ENCODE data around the gene RPS10. TPM values are rescaled to one million over a fixed set of nuclear protein-coding genes. Genes with fewer than 3 reads are reported as not detected.
"Not testable (repeated sequence)": the region's sequence is repeated elsewhere in the genome, so short reads cannot be mapped to it uniquely, and the experiment has no call there.

Gene RPS10
- total RNA-seq, 2 experiments from 2014 or later: 1,296 to 1,320 TPM

DNA sequence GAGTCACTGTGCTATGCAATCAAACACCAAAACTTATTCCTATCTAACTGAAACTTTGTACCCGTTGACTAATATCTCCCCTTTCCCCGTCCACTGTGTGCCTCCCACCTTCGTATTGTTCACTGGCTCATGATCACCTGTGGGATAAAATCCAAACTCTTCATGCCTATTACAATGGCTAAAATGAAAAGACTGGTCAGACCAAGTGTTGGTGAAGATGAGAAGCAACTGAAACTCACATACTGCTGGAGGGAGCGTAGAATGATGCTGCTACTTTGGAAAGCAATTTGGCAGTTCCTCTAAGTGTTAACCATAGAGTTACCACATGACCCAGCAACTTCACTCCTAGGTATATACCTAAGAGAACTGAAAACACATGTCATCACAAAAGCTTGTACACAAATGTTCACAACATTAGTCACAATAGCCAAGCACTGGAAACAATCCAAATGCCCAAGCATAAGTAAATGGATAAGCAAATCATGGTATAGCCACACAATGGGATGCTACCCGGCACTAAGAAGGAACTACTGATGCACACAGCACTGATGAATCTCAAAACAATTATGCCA lies 13.1 kb downstream of the RPS10 start:
- H3K4me1 Mint-ChIP-seq: peaks cover 5% of the 10 kb centered on the region
- no peak overlapping the region for H3K4me3 Mint-ChIP-seq
- ChIA-PET POLR2A (no interaction called here), CTCF (interaction anchor here (5.6 kb wide), 1 partner anchor 164 kb away, joined by 71 read pairs; the partner anchor contains the start of gene SMIM29)
- peaks cover 26% of the 10 kb centered on the region for H3K36me3 Mint-ChIP-seq (ENCODE audit: low read depth)
- no peaks in the 10 kb centered on the region for H3K27me3 Mint-ChIP-seq
- no peaks in the 10 kb centered on the region for H3K9me3 Mint-ChIP-seq
- H3K27ac Mint-ChIP-seq: no peak overlapping the region
- no peak for DNase-seq

DNA sequence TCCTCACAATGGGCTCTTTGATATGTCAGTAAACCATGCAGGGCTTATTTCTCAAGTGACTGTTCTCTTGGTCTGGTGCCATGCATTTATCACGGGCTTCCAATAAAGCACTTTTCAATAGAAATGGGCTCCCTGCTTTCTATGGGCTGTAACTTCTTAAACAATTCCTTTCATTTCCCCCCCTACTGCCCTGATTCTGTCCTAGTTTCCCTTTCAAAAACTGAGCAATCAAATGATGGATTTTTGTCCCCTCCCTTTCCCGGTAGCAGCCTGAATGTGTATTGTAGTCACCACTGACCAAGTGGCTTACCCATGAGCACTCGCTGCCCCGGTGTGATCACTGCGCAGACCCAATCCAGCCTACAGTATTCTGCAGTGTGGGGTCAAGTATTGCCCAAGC lies 13.9 kb downstream of the RPS10 start:
- Mint-ChIP-seq H3K36me3 (ENCODE audit: low read depth) (peaks cover 19% of the 10 kb centered on the region), H3K27me3 (no peaks in the 10 kb centered on the region), H3K4me1 (peaks cover 4% of the 10 kb centered on the region), H3K9me3 (no peaks in the 10 kb centered on the region), H3K4me3 (no peak overlapping the region), H3K27ac (no peak overlapping the region)
- no peak for DNase-seq
- POLR2A ChIA-PET: no interaction called here
- CTCF ChIA-PET: interaction anchor here (5.6 kb wide), 1 partner anchor 163 kb away, joined by 71 read pairs; the partner anchor contains the start of gene SMIM29

DNA sequence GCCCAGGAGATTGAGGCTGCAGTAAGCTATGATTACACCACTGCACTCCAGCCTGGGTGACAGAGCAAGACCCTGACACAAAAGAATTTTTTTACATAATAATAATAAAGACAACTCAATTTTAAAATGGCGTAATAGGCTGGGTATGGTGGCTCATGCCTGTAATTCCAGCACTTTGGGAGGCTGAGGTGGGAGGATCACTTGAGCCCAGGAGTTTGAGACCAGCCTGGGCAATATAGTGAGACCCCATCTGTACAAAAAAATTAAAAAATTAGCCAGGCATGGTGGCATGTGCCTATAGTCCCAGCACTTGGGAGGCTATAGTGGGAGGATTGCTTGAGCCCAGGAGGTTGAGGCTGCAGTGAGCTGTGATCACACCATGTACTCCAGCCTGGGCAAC lies 18.0 kb downstream of the RPS10 start:
- H3K9me3 Mint-ChIP-seq; H3K4me1 Mint-ChIP-seq; H3K36me3 Mint-ChIP-seq (ENCODE audit: low read depth); H3K27me3 Mint-ChIP-seq; H3K4me3 Mint-ChIP-seq; CTCF ChIA-PET; POLR2A ChIA-PET; H3K27ac Mint-ChIP-seq; DNase-seq: not testable (repeated sequence)

DNA sequence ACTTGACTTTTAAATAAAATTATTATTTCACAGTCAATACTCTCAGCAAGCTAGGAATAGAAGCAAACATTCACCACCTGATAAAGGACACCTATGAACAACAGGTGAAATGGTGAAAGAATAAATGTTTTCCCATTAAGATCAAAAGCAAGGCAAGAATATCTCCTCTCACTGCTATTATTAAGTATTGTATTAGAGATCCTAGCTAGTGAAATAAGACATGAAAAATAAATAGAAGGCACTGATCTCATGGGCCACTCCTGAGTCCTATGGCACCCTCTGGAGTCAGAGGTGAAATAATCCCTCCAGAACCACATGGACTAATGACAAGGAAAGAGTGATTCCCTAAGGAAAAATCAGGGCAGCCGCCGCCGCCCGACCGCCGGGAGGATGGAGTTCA lies 29.4 kb downstream of the RPS10 start:
- H3K36me3 Mint-ChIP-seq (ENCODE audit: low read depth): peaks cover 6% of the 10 kb centered on the region
- DNase-seq: no peak
- H3K9me3 Mint-ChIP-seq: peaks cover 3% of the 10 kb centered on the region
- no peaks in the 10 kb centered on the region for H3K27me3 Mint-ChIP-seq
- no peak overlapping the region for H3K4me3 Mint-ChIP-seq
- ChIA-PET POLR2A (interaction anchor here (2.4 kb wide), 1 partner anchor 18 kb away, joined by 7 read pairs; no protein-coding TSS in a partner anchor), CTCF (interaction anchor here (0.7 kb wide), 1 partner anchor 200 kb away, joined by 3 read pairs; no protein-coding TSS in a partner anchor)
- peaks cover 15% of the 10 kb centered on the region for H3K4me1 Mint-ChIP-seq
- no peak overlapping the region for H3K27ac Mint-ChIP-seq

DNA sequence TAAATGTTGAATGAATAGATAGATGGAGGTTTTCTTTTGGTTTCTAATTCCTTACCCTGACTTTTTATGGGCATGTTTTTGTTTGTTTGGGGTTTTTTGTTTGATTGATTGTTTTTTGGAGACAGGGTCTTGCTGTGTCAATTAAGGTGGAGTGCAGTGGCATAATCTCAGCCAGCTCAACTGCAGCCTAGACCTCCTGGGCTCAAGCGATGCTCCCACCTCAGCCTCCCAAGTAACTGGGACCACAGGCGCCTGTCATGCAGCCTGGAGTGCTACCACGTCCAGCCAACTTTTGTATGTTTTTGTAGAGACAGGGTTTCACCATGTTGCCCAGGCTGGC lies 31.9 kb downstream of the RPS10 start:
- Mint-ChIP-seq H3K4me1 (peaks cover 17% of the 10 kb centered on the region), H3K36me3 (ENCODE audit: low read depth) (peaks cover 6% of the 10 kb centered on the region), H3K27ac (no peak overlapping the region), H3K9me3 (peaks cover 3% of the 10 kb centered on the region), H3K4me3 (peak overlapping the region; percentile 58), H3K27me3 (no peaks in the 10 kb centered on the region)
- ChIA-PET CTCF (no interaction called here), POLR2A (interaction anchor here (3.5 kb wide), 1 partner anchor 145 kb away, joined by 19 read pairs; the partner anchor contains the start of gene SMIM29)
- no peak for DNase-seq

DNA sequence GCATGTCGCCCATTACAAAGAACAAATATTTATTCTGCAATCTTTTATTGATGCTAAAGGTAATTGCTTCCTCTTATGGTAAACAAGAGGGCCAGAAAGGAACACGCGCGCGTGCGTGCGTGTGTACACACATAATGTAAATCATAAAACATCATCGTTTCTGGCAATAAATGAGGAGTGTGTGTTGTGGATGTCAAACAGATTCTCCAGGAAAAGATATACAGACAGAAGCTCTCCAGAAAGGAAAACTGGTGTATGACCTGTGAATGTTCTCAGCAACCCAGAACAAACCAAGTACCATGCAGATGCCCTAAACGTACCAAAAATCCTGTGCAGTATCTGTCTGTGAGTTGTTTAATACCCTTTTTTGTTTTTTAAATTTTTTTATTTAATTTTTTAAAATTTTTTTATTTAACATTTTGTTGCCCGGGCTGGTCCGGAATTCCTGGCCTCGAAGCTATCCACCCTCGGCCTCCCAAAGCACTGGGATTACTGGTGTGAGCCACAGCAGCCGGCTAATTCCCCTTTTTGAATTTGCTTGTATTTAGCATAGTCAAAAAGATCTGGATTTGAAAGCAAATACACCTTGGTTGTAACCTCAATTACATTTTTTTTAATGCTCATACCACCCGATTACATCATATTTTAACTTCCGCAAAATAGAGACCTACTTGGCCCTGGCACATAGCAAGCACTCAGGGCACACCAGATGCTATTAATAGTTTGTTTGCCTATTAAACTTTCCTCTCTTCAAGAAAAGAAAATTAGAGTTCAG lies 32.5 kb downstream of the RPS10 start:
- peak overlapping the region; percentile 58 for H3K4me3 Mint-ChIP-seq
- H3K4me1 Mint-ChIP-seq: peaks cover 17% of the 10 kb centered on the region
- H3K9me3 Mint-ChIP-seq: peaks cover 3% of the 10 kb centered on the region
- H3K36me3 Mint-ChIP-seq (ENCODE audit: low read depth): peaks cover 6% of the 10 kb centered on the region
- no peak for DNase-seq
- peak overlapping the region; percentile 83 for H3K27ac Mint-ChIP-seq
- H3K27me3 Mint-ChIP-seq: no peaks in the 10 kb centered on the region
- ChIA-PET CTCF (interaction anchor here (0.6 to 5.6 kb wide), 6 partner anchors 23 to 265 kb away, joined by 3 to 35 read pairs (median 3); partner anchors contain the start of genes RPS10 and SMIM29), POLR2A (interaction anchor here (1.0 to 3.5 kb wide), 3 partner anchors 145 to 211 kb away, joined by 3 to 19 read pairs (median 7); partner anchors contain the start of gene SMIM29)

DNA sequence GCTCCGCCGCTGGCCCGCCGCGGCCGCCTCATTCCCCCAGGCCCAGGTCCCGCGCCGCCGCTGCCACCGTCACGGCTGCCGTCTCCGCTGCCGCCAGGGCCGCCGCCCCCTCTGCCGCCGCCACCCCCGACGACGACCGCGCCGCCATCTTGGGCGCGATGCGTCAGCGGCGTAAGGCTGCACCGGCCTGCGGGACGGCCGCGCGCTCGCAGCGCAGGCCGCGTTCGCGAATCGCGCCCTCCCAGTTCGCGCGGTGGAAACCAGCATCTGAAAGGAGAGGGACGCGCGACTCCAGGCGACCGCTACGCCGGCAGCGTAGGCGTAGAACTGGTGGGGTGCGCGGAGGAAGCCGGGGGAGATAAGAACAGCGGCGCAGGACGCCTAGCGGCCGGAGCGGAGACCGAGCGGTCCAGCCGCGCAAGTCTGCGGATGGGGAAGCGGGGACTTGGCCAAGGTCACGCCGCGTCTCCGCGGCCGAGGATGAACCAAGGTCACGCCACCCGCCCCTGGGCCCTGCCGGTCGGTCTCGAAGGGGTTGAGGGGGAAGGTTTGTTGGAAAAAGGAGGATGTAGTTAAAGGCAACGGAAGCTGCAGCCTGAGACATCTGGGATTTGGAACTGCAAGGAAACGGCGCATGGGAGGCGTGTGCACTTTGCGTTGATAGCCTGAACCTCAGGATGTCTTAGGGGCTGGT lies 33.2 kb downstream of the RPS10 start, which contains the start of gene NUDT3:
Gene NUDT3 (minus strand): TSS at position 173 of the 694 bp plus-strand sequence. CDS start 307 bp downstream, outside the sequence.
- peak within 1 kb of the TSS; percentile 83 for H3K27ac Mint-ChIP-seq
- DNase-seq: peak; percentile 95
- ChIA-PET CTCF (interaction anchor here (0.6 to 5.6 kb wide), 7 partner anchors 24 to 264 kb away, joined by 3 to 35 read pairs (median 3); partner anchors contain the start of genes RPS10 and SMIM29), POLR2A (interaction anchor here (0.6 to 3.5 kb wide), 9 partner anchors 22 to 364 kb away, joined by 3 to 19 read pairs (median 5); partner anchors contain the start of genes RPS10, SMIM29 and SPDEF)
- H3K4me3 Mint-ChIP-seq: peak within 1 kb of the TSS; percentile 58
- H3K27me3 Mint-ChIP-seq: no peaks in the 10 kb centered on the region
- peaks cover 6% of the 10 kb centered on the region for H3K36me3 Mint-ChIP-seq (ENCODE audit: low read depth)
- H3K9me3 Mint-ChIP-seq: peaks cover 3% of the 10 kb centered on the region
- H3K4me1 Mint-ChIP-seq: peaks cover 17% of the 10 kb centered on the region

DNA sequence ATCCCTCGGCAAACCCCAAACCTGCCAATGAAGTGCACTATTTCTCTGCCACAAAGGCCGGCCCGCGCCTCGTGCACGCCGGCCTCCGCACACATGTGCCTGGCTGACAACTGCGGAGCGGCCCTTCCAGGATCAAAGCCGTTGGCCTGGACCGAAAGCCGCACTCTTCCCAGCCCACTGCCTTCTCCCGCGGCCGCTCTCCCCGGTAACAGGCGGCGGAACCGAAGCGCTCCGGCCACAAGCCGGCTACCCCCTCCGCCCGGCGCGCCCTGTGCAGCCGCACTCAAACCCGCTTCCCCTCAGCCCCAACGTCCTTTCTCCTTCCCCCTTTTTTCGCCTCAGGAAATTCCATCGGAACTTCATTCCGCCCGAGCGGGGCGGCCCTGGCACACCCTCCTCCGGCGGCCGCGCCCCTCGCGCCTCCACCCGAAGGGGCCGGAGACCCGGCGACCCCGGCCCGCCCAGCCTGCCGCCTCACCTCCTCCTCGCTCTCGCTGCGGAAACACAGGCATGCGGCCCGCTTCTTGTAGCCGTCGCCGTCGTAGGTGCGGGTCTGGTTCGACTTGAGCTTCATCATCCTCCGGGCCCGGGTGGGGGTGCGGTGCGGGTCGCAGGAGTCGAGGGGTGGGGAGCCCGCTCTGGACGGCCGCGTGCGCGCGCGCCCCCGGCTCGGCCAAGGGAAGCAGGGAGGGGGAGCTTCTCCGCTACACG lies 33.9 kb downstream of the RPS10 start:
- H3K4me1 Mint-ChIP-seq: peaks cover 17% of the 10 kb centered on the region
- CTCF ChIA-PET: interaction anchor here (0.6 to 5.6 kb wide), 5 partner anchors 29 to 1317 kb away, joined by 3 to 35 read pairs (median 5); partner anchors contain the start of genes RPS10 and SMIM29
- no peaks in the 10 kb centered on the region for H3K27me3 Mint-ChIP-seq
- no peak overlapping the region for H3K4me3 Mint-ChIP-seq
- POLR2A ChIA-PET: interaction anchor here (0.6 to 3.5 kb wide), 10 partner anchors 9 to 365 kb away, joined by 3 to 19 read pairs (median 4); partner anchors contain the start of genes HMGA1, RPS10, SMIM29 and SPDEF
- DNase-seq: peak; percentile 44
- peaks cover 6% of the 10 kb centered on the region for H3K36me3 Mint-ChIP-seq (ENCODE audit: low read depth)
- H3K9me3 Mint-ChIP-seq: peaks cover 3% of the 10 kb centered on the region
- no peak overlapping the region for H3K27ac Mint-ChIP-seq

DNA sequence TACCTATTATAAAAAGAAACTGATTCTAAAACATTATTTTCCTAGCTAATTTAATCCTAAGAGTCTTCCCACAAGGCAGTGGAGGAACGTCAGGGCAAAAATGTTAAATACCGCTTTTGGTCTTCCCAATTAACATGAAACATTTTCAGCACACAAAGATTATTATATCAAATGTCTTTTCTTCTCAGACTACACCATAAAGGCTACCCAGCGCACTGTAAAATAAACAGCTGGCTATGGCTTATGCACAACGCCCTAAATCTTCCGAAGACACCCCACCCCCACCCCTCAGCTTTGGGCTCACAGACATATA lies 34.4 kb downstream of the RPS10 start:
- Mint-ChIP-seq H3K4me1 (peaks cover 18% of the 10 kb centered on the region), H3K4me3 (no peak overlapping the region), H3K9me3 (peaks cover under 1% of the 10 kb centered on the region), H3K27me3 (no peaks in the 10 kb centered on the region), H3K36me3 (ENCODE audit: low read depth) (peaks cover 3% of the 10 kb centered on the region), H3K27ac (no peak overlapping the region)
- POLR2A ChIA-PET: interaction anchor here (0.9 to 3.5 kb wide), 6 partner anchors 9 to 154 kb away, joined by 3 to 19 read pairs (median 4); partner anchors contain the start of genes HMGA1, RPS10 and SMIM29
- CTCF ChIA-PET: interaction anchor here (2.6 to 5.6 kb wide), 2 partner anchors 142 to 195 kb away, joined by 6 to 35 read pairs; partner anchors contain the start of gene SMIM29
- no peak for DNase-seq

DNA sequence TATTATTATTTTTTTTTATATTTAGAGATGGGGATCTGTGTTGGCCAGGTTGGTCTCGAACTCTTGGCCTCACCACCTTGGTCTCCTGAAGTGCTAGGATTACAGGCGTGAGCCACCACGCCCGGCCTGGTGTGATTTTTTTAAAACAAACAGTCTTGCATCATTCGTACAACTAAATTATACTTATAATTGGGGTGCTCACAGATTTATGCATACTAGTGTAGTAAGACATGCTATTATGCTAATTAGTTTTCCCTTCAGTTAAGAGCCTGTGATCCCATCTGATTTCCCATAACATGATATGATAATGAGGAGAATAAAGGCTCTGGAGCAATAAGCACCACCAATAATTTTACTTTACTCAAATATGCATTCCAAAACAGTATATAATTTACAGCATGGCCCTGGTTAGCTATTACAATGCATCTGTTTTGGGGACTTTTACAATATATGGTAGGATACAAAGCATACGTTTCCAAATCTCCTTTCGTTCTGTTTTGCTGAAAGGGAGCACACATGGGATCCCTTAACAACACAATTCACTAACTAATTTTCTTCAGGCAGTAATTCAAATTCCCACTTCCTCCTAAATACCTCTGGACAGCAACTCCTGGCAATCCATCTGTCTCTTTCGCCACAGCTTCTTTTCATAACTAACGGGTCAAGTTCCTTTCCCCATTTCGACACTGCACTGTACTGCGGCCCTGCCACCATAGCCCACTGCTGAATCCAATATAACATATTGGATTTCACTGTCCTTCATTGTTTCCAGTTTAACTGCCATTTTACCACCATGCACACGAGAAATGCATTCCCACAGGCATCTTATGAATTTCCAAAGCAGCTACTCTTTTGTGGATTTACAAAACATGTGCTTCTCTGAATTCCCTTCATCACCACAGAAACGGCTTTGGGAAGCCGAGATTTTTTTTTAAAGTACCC lies 35.1 kb downstream of the RPS10 start:
- peaks cover 21% of the 10 kb centered on the region for H3K4me1 Mint-ChIP-seq
- CTCF ChIA-PET: interaction anchor here (0.6 to 5.6 kb wide), 4 partner anchors 42 to 227 kb away, joined by 3 to 35 read pairs (median 5); partner anchors contain the start of gene SMIM29
- POLR2A ChIA-PET: interaction anchor here (0.9 to 3.5 kb wide), 5 partner anchors 8 to 154 kb away, joined by 3 to 19 read pairs (median 4); partner anchors contain the start of genes HMGA1, RPS10 and SMIM29
- H3K27me3 Mint-ChIP-seq: no peaks in the 10 kb centered on the region
- H3K27ac Mint-ChIP-seq: no peak overlapping the region
- no peak overlapping the region for H3K4me3 Mint-ChIP-seq
- no peaks in the 10 kb centered on the region for H3K9me3 Mint-ChIP-seq
- no peak for DNase-seq
- H3K36me3 Mint-ChIP-seq (ENCODE audit: low read depth): peaks cover 2% of the 10 kb centered on the region

DNA sequence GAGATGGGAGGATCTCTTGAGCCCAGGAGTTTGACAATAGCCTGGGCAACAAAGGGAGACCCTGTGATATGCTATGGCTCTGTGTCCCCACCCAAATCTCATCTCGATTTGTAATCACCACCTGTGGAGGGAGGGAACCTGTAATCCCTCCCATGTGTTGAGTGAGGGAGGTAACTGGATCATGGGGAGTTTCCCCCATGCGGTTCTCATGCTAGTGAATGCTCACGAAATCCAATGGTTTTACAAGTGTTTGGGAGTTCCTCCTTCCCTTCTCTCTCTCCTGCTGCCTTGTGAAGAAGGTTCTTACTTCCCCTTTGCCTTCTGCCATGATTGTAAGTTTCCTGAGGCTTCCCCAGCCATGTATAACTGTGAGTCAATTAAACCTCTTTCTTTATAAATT lies 36.8 kb downstream of the RPS10 start:
- peaks cover 21% of the 10 kb centered on the region for H3K4me1 Mint-ChIP-seq
- peaks cover 2% of the 10 kb centered on the region for H3K36me3 Mint-ChIP-seq (ENCODE audit: low read depth)
- ChIA-PET CTCF (interaction anchor here (5.6 kb wide), 1 partner anchor 139 kb away, joined by 35 read pairs; the partner anchor contains the start of gene SMIM29), POLR2A (no interaction called here)
- DNase-seq: no peak
- no peaks in the 10 kb centered on the region for H3K27me3 Mint-ChIP-seq
- no peak overlapping the region for H3K27ac Mint-ChIP-seq
- no peak overlapping the region for H3K4me3 Mint-ChIP-seq
- H3K9me3 Mint-ChIP-seq: no peaks in the 10 kb centered on the region
